Urothelium cell line (cell line): Measurements from ENCODE around the gene ESF1.

Source experiments
- DNase-seq: peaks from one replicate; pipeline ENCODE4 v3.0.0; 2011; ENCODE audit warnings: low spot score, mixed read lengths
- FAIRE-seq: peaks from 2 replicates; lab custom pipeline; 2011; peaks lifted over from hg19 to GRCh38; lab: Jason Lieb, UNC

ESF1 gene

DNA sequence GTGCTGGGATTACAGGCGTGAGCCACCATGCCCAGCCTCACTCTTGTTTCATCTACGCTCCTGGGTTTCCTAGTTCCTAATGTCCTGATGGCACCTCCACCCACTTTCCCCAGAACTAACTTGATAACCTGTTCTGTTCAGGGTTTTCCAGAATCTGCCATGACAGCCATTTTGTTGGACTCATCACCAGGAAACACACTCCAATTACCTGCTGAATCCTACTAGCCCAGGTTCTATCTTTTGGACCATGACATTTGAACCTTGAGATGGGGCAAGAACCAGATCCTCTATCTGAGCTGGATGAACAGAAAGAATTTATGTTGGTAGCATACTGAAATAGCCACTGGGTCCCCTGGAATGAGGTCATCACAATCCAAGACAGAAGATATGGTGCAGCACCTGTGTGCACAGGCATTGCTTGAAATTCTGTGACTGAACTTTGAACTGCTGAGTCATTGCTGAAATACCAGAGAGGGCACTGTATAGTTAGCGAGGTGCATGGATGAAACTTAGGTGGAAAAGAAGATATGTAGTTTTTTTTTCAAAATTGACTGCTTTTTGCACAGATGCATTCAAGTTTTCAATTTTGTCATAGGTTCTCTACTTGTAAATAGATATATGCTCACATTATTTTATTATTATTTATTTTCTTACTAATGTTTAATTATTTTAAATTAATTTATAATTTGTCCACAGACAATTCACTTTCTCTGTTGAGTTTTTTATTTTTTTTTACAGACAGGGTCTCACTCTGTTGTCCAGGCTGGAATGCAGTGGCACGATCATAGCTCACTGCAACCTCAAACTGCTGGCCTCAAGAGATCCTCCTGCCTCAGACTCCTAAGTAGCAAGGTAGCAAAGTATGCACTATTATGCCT is 103.2 kb downstream of the ESF1 start:
- FAIRE-seq (no peak), DNase-seq (no peak)

DNA sequence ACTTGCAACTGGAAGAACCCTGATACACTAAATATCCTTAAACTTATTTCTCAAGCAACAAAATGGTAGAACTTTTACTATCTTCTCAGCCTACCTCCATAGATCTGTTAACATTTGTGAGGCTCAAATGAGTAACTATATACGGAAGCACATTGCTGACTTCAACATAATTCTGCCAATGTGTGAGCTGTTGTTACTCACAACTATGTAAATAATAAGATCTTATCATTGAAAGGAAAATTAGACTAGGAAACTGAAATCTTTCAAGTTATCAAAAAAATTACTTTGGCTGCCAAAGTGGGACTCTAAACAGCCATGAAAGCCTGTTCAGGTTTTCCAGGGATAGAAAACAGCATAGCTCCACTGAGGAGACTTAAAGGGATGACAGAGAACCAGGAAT is 105.8 kb downstream of the ESF1 start:
- no peak for DNase-seq
- FAIRE-seq: no peak

DNA sequence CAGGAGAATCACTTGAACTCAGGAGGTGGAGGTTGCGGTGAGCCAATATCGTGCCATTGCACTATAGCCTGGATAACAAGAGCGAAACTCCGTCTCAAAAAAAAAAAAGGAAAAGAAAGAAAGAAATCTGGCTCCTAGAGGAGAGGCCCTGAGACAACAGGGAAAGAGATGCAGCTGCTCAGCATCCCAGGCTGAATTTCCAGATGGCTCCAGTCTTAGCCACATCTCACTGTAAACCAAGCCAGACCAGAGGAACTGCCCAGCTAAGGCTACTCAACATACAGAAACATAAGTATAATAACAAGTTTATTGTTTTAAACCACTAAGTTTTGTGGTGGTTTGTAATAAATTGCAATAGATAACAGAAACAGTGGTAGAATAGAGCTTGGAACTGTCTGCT is 107.5 kb downstream of the ESF1 start:
- FAIRE-seq (no peak), DNase-seq (no peak)

DNA sequence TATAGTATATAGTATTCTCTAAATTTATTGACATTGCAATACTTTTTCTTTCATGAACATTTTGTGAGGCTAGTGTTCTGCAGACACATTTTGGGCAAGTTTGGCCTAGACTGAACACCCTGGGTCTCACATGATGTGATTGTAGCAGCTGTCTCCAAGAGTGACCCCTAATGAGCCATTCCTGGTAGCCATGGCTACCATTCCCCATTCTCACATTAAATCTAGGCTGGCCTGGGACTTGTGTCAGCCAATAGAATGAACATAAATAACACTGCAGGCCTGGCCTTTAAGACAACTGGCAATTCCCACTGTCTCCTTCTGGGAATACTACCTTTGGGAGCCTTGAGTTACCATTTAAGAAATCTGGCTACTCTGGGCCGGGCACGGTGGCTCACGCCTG is 108.0 kb downstream of the ESF1 start:
- FAIRE-seq: no peak
- no peak for DNase-seq

DNA sequence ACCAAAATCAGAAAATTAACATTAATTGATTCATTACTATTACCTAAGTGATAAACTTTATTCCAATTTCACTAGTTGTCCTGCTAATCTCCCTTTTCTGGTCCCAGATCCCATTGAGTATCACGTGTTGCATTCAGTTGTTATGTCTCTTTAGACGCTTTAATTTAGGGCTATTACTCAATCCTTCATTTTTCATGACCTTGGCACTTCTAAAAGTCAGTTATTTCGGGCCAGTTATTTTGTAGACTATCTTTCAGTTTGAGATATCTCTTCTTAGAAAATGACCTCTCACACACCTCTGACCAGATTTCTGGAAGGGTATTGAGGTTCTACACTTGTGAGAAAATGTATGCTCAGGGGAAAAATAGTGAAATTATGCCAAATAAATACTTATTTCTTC is 112.0 kb downstream of the ESF1 start:
- FAIRE-seq (no peak), DNase-seq (no peak)

DNA sequence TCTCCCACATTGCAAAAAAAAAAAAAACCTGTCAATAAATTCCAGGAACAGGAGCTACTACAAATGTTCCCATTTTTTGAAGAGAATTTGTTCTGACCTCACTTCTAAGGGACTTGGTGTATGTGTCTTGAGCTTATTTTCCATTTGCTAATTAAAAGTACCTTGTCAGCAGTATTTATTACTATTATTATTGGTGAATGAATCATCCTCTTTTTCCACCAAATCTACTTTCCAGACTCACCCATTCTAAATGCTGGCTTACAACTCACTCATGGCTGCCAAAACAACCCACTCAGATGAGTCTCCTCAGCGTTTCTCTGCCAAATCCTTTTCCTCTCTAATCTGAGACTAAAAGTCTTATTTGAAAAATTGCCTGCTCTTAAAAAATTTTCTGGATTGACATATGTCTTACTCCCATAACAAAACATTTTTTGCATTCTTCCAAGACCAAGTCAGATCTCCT is 112.8 kb downstream of the ESF1 start:
- no peak for DNase-seq
- FAIRE-seq: no peak

DNA sequence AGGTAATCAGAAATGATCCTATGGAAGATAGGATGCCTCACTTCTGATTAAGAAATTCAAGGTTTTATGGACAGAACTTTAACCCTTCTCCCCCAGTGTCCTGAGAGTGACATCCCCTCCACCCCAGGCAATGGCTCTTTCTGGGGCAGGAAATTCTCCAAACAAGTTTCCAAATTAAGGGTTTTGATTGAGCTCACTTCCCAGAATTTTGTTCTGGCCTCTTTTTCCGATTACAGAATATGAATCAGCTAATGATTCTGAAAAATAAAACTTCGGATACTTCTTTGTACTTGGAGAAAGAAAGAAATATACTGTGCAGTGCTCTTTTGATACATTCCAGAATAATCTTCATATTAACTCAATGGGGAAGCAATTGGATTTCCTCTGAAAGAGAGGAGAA is 113.2 kb downstream of the ESF1 start:
- FAIRE-seq: no peak
- no peak for DNase-seq

DNA sequence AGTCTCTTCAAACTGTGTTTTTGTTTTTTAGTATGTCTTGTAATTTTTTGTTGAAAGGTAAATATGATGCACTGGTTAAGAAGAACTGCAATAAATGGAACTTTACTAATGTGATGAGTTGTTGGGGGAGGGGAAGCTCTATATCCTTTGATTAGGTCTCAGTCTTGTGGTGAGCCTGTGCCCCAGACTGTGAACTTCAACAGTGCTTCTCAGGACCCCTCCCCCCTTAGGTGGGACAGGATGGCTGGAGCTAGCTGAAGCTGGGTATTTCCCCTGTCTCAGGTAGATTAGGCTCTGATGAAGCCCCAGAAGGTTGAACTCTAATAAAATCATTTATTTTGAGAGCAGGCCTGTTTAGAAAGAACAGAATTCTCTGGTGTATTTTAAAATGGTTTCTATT is 114.6 kb downstream of the ESF1 start:
- FAIRE-seq: no peak

DNA sequence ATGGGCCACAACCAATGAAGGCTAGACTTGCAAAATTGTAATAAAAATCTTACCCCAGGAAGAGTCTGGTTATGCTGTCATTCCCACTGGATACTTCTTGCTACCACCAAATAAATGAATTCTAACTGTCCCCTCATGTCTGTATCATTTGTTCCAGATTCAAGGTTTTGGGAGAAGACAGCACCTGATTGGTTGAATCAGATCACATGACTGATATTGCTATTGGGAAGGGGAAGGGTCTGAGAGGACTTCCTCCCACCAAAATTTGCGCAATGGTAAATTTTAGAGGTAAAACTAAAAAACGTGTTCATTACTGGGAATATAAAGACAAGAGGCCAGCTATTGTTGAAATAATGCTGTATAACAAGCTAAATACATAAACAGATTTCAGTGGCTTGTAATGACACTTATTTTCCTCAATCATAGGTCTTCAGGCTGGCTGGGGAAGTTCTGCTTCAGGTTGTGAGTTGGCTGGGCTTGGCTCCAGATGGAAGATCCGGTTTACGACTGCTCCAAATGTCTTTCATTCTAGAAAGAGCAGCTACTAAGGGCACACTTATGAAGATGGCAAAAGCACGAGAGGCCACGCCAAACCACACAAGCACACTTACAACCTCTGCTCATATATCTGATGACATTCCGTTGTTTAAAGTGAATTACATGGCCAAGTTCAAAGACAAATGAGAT is 118.9 kb downstream of the ESF1 start:
- no peak for DNase-seq
- no peak for FAIRE-seq

More for the DNA sequence above, 114.6 kb downstream of the ESF1 start:
- DNase-seq: no peak
